Measurements from ENCODE around the gene ADGRE3.

Gene ADGRE3

GRCh38 chr19:14689598-14690503 lies 15.2 kb upstream of the ADGRE3 start, which contains the start of gene ZNF333:
ZNF333 (plus strand) TSS chr19:14690048; CDS start chr19:14693492, 3,444 bp downstream.
- Histone ChIP-seq H3K4me3 (ENCODE audit: low read length) (peak within 1 kb of the TSS; percentile 86), H3K9ac (ENCODE audit: low read length) (peak within 1 kb of the TSS; percentile 86), H3K4me1 (ENCODE audit: control insufficient read depth, insufficient read depth, low read length) (peaks cover 6% of the 10 kb centered on the region), H3K27me3 (replicated peaks; ENCODE audit: control insufficient read depth, insufficient read depth, low read length) (no peaks in the 10 kb centered on the region), H3K36me3 (ENCODE audit: control insufficient read depth, insufficient read depth, low read length, severe bottlenecking) (peaks cover 6% of the 10 kb centered on the region), H3K9me3 (ENCODE audit: control insufficient read depth, low read length) (no peaks in the 10 kb centered on the region)
- DNase-seq (ENCODE audit: low read depth), result peak; percentile 98

- Histone ChIP-seq H3K9ac (ENCODE audit: low read length) (no peak overlapping the region), H3K9me3 (ENCODE audit: control insufficient read depth, low read length) (no peaks in the 10 kb centered on the region), H3K36me3 (ENCODE audit: control insufficient read depth, insufficient read depth, low read length, severe bottlenecking) (no peaks in the 10 kb centered on the region), H3K4me1 (ENCODE audit: control insufficient read depth, insufficient read depth, low read length) (peaks cover 6% of the 10 kb centered on the region), H3K27me3 (replicated peaks; ENCODE audit: control insufficient read depth, insufficient read depth, low read length) (peaks cover 2% of the 10 kb centered on the region), H3K4me3 (ENCODE audit: low read length) (no peak overlapping the region)
- DNase-seq (ENCODE audit: low read depth), result peak; percentile 36
Observed at GRCh38 chr19:14686411-14686810, 11.8 kb upstream of the ADGRE3 start.

GRCh38 chr19:14683439-14683838 lies 8.8 kb upstream of the ADGRE3 start:
- Histone ChIP-seq H3K36me3 (ENCODE audit: control insufficient read depth, insufficient read depth, low read length, severe bottlenecking) (no peaks in the 10 kb centered on the region), H3K27me3 (replicated peaks; ENCODE audit: control insufficient read depth, insufficient read depth, low read length) (peaks cover 12% of the 10 kb centered on the region), H3K4me3 (ENCODE audit: low read length) (no peak overlapping the region), H3K9ac (ENCODE audit: low read length) (no peak overlapping the region), H3K9me3 (ENCODE audit: control insufficient read depth, low read length) (no peaks in the 10 kb centered on the region), H3K4me1 (ENCODE audit: control insufficient read depth, insufficient read depth, low read length) (no peaks in the 10 kb centered on the region)
- no peak for DNase-seq (ENCODE audit: low read depth)

GRCh38 chr19:14682084-14682483 lies 7.4 kb upstream of the ADGRE3 start:
- DNase-seq (ENCODE audit: low read depth), result no peak

GRCh38 chr19:14678199-14678598 lies 3.6 kb upstream of the ADGRE3 start:
- Histone ChIP-seq H3K9me3 (ENCODE audit: control insufficient read depth, low read length) (no peaks in the 10 kb centered on the region), H3K9ac (ENCODE audit: low read length) (no peak overlapping the region), H3K27me3 (replicated peaks; ENCODE audit: control insufficient read depth, insufficient read depth, low read length) (peaks cover 16% of the 10 kb centered on the region), H3K36me3 (ENCODE audit: control insufficient read depth, insufficient read depth, low read length, severe bottlenecking) (no peaks in the 10 kb centered on the region), H3K4me1 (ENCODE audit: control insufficient read depth, insufficient read depth, low read length) (peaks cover 9% of the 10 kb centered on the region), H3K4me3 (ENCODE audit: low read length) (no peak overlapping the region)
- no peak for DNase-seq (ENCODE audit: low read depth)

More at GRCh38 chr19:14682084-14682483, 7.4 kb upstream of the ADGRE3 start:
- Histone ChIP-seq H3K9me3 (ENCODE audit: control insufficient read depth, low read length) (no peaks in the 10 kb centered on the region), H3K36me3 (ENCODE audit: control insufficient read depth, insufficient read depth, low read length, severe bottlenecking) (no peaks in the 10 kb centered on the region), H3K4me3 (ENCODE audit: low read length) (no peak overlapping the region), H3K4me1 (ENCODE audit: control insufficient read depth, insufficient read depth, low read length) (no peaks in the 10 kb centered on the region), H3K27me3 (replicated peaks; ENCODE audit: control insufficient read depth, insufficient read depth, low read length) (peaks cover 12% of the 10 kb centered on the region), H3K9ac (ENCODE audit: low read length) (no peak overlapping the region)

- H3K36me3 ChIP-seq (ENCODE audit: control insufficient read depth, insufficient read depth, low read length, severe bottlenecking), result no peaks in the 10 kb centered on the region
- H3K27me3 ChIP-seq (replicated peaks; ENCODE audit: control insufficient read depth, insufficient read depth, low read length), result peaks cover 16% of the 10 kb centered on the region
- H3K9ac ChIP-seq (ENCODE audit: low read length), result no peak overlapping the region
- no peaks in the 10 kb centered on the region for H3K9me3 ChIP-seq (ENCODE audit: control insufficient read depth, low read length)
- no peak for DNase-seq (ENCODE audit: low read depth)
- no peak overlapping the region for H3K4me3 ChIP-seq (ENCODE audit: low read length)
- H3K4me1 ChIP-seq (ENCODE audit: control insufficient read depth, insufficient read depth, low read length), result peaks cover 16% of the 10 kb centered on the region
Observed at GRCh38 chr19:14677464-14677863, 2.8 kb upstream of the ADGRE3 start.

- H3K4me3 ChIP-seq (ENCODE audit: low read length), result no peak overlapping the region
- peaks cover 14% of the 10 kb centered on the region for H3K27me3 ChIP-seq (replicated peaks; ENCODE audit: control insufficient read depth, insufficient read depth, low read length)
- H3K36me3 ChIP-seq (ENCODE audit: control insufficient read depth, insufficient read depth, low read length, severe bottlenecking), result no peaks in the 10 kb centered on the region
- peaks cover 21% of the 10 kb centered on the region for H3K4me1 ChIP-seq (ENCODE audit: control insufficient read depth, insufficient read depth, low read length)
- no peak overlapping the region for H3K9ac ChIP-seq (ENCODE audit: low read length)
- DNase-seq (ENCODE audit: low read depth), result no peak
- H3K9me3 ChIP-seq (ENCODE audit: control insufficient read depth, low read length), result no peaks in the 10 kb centered on the region
Observed at GRCh38 chr19:14676762-14677161, 2.1 kb upstream of the ADGRE3 start.

- DNase-seq (ENCODE audit: low read depth), result no peak
- peaks cover 4% of the 10 kb centered on the region for H3K27me3 ChIP-seq (replicated peaks; ENCODE audit: control insufficient read depth, insufficient read depth, low read length)
- no peak overlapping the region for H3K9ac ChIP-seq (ENCODE audit: low read length)
- H3K4me3 ChIP-seq (ENCODE audit: low read length), result no peak overlapping the region
- peaks cover 7% of the 10 kb centered on the region for H3K9me3 ChIP-seq (ENCODE audit: control insufficient read depth, low read length)
- no peaks in the 10 kb centered on the region for H3K36me3 ChIP-seq (ENCODE audit: control insufficient read depth, insufficient read depth, low read length, severe bottlenecking)
- peaks cover 23% of the 10 kb centered on the region for H3K4me1 ChIP-seq (ENCODE audit: control insufficient read depth, insufficient read depth, low read length)
Observed at GRCh38 chr19:14673088-14673487, 1.6 kb downstream of the ADGRE3 start.

- Histone ChIP-seq H3K4me3 (ENCODE audit: low read length) (no peak overlapping the region), H3K9ac (ENCODE audit: low read length) (peak overlapping the region; percentile 22), H3K4me1 (ENCODE audit: control insufficient read depth, insufficient read depth, low read length) (peaks cover 23% of the 10 kb centered on the region), H3K9me3 (ENCODE audit: control insufficient read depth, low read length) (peaks cover 7% of the 10 kb centered on the region), H3K27me3 (replicated peaks; ENCODE audit: control insufficient read depth, insufficient read depth, low read length) (peaks cover 4% of the 10 kb centered on the region), H3K36me3 (ENCODE audit: control insufficient read depth, insufficient read depth, low read length, severe bottlenecking) (no peaks in the 10 kb centered on the region)
- no peak for DNase-seq (ENCODE audit: low read depth)
Observed at GRCh38 chr19:14672188-14672872, 2.3 kb downstream of the ADGRE3 start.

GRCh38 chr19:14670408-14670807 lies 4.2 kb downstream of the ADGRE3 start:
- Histone ChIP-seq H3K27me3 (replicated peaks; ENCODE audit: control insufficient read depth, insufficient read depth, low read length) (no peaks in the 10 kb centered on the region), H3K9ac (ENCODE audit: low read length) (no peak overlapping the region), H3K9me3 (ENCODE audit: control insufficient read depth, low read length) (peaks cover 7% of the 10 kb centered on the region), H3K36me3 (ENCODE audit: control insufficient read depth, insufficient read depth, low read length, severe bottlenecking) (no peaks in the 10 kb centered on the region), H3K4me1 (ENCODE audit: control insufficient read depth, insufficient read depth, low read length) (peaks cover 23% of the 10 kb centered on the region), H3K4me3 (ENCODE audit: low read length) (no peak overlapping the region)
- no peak for DNase-seq (ENCODE audit: low read depth)

GRCh38 chr19:14669940-14670339 lies 4.7 kb downstream of the ADGRE3 start:
- Histone ChIP-seq H3K9me3 (ENCODE audit: control insufficient read depth, low read length) (peaks cover 7% of the 10 kb centered on the region), H3K27me3 (replicated peaks; ENCODE audit: control insufficient read depth, insufficient read depth, low read length) (no peaks in the 10 kb centered on the region), H3K4me1 (ENCODE audit: control insufficient read depth, insufficient read depth, low read length) (peaks cover 21% of the 10 kb centered on the region), H3K9ac (ENCODE audit: low read length) (no peak overlapping the region), H3K36me3 (ENCODE audit: control insufficient read depth, insufficient read depth, low read length, severe bottlenecking) (no peaks in the 10 kb centered on the region), H3K4me3 (ENCODE audit: low read length) (no peak overlapping the region)
- DNase-seq (ENCODE audit: low read depth), result no peak
